ENCODE measurements around the gene CTSA.

The CTSA gene

GRCh38 chr20:45917790-45918141 is 26.6 kb downstream of the CTSA start:
- no peak overlapping the region for H3K4me3 ChIP-seq (replicated peaks; ENCODE audit: low read depth, low read length)
- no peak for TF ChIP-seq CTCF (IDR thresholded peaks at IDR 0.05; ENCODE audit: low read depth, low read length, missing control alignments)
- DNase-seq (ENCODE audit: extremely low read depth, low read depth), result no peak

DNA sequence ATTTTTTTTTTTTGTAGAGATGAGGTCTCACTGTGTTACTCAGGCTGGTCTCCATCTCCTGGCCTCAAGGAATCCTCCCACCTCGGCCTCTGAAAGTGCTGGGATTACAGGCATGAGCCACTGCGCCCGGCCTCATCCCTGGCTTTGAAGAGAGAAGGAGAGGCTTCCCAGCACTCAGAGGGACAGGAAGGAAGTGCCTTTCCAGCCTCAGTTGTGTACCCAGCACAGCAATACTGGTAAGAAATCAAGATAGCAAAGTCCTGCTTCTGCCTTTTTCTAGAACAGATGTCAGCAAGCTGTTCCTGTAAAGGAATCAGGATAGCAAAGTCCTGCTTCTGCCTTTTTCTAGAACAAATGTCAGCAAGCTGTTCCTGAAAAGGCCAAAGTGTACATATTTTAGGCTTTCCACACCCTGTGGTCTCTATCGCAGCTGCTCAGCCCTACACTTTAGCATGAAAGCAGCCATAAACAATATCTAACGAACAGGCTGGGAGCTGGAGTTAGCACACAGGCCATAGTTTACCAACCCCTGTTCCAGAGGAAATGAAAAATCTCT is 27.1 kb downstream of the CTSA start:
- H3K4me3 ChIP-seq (replicated peaks; ENCODE audit: low read depth, low read length), result no peak overlapping the region
- no peak for DNase-seq (ENCODE audit: extremely low read depth, low read depth)
- TF ChIP-seq CTCF (IDR thresholded peaks at IDR 0.05; ENCODE audit: low read depth, low read length, missing control alignments), result no peak

DNA sequence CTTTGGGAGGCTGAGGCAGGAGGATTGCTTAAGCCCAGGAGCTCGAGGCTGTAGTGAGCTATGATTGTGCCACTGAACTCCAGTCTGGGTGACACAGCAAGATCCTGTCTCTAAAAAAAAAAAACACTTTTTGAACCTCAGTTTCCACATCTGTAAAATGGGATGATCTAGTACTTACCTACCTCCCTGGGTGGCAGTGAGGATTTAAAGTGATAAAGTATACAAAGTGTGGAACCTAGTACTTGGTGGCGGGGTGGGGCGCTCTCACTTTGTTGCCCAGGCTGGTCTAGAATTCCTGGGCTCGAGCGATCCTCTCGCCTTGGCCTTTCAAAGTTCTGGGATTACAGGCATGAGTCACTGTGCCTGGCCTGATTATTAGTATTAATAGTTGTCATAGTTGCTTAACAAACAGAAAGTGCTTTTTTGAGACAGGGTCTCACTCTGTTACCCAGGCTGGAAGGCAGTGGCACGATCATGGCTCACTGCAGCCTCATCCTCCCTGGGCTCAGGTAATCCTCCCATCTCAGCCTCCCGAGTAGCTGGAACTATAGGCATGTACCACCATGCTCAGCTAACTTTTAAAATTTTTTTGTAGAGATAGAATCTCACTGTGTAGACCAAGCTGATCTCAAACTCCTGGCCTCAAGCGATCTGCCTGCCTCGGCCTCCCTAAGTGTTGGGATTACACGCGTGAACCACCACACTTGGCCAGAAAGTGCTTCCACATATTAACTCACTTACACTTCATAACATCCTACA is 27.8 kb downstream of the CTSA start:
- no peak for TF ChIP-seq CTCF (IDR thresholded peaks at IDR 0.05; ENCODE audit: low read depth, low read length, missing control alignments)

DNA sequence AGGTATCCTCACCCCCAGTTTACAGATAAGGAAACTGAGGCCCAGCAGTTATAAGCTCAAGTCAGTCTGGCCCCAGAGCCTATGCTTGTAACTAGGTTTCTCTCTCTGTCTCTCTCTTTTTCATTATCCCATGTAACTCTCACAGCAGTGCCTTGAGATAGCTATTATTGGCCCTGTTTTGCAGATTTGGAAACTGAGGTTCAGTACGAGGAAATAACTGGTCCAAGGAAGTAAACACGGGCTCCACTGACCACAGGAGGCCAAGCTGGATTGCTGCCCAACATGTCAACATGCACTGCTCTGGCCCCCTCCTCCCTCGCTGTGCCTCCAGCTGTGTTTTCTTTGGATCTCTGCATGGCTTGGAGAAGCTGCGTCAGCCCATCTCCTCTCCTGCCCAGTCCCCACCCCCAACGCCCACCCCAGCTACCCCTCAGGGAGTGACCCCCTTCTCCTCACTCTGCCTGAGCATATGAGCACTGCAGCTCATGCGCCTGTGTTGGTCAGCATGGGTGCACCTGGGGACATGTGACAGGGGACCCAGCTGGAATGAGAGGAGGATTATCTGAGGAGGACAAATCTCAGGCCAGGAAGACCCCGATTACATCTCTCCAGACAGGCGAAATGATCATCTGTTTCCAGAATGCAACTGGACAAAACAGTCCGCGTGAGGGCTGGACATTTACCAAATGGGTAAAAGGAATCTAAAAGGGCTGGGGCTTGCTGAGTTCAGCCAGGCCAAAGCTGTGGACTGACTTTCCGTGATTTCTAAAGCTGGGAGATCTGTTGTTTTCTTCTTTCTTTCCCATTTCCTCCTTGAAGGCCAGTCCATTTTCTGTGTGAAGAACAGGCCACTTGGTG is 28.6 kb downstream of the CTSA start:
- no peak overlapping the region for H3K4me3 ChIP-seq (replicated peaks; ENCODE audit: low read depth, low read length)
- TF ChIP-seq CTCF (IDR thresholded peaks at IDR 0.05; ENCODE audit: low read depth, low read length, missing control alignments), result no peak
- DNase-seq (ENCODE audit: extremely low read depth, low read depth), result no peak

More for the DNA sequence above, 27.8 kb downstream of the CTSA start:
- no peak for DNase-seq (ENCODE audit: extremely low read depth, low read depth)
- H3K4me3 ChIP-seq (replicated peaks; ENCODE audit: low read depth, low read length), result no peak overlapping the region

GRCh38 chr20:45920462-45921336 is 29.6 kb downstream of the CTSA start:
- no peak overlapping the region for H3K4me3 ChIP-seq (replicated peaks; ENCODE audit: low read depth, low read length)
- DNase-seq (ENCODE audit: extremely low read depth, low read depth), result no peak
- TF ChIP-seq CTCF (IDR thresholded peaks at IDR 0.05; ENCODE audit: low read depth, low read length, missing control alignments), result no peak
